HL-60 (cell line): ENCODE data around the gene OR3A1.
"Not testable (repeated sequence)": the region's sequence is repeated elsewhere in the genome, so short reads cannot be mapped to it uniquely, and the experiment has no call there.

Source experiments
- DNase-seq, 2 experiments: peaks; one replicate each; pipeline ENCODE4 v3.0.0-alpha.2; 2010 to 2020; ENCODE audit warnings: low read depth in 1 of 2, low spot score in 1 of 2
- H3K27ac ChIP-seq: fragments of 250-450 bp; sonication (Bioruptor Pico); replicated peaks from 2 replicates; pipeline ENCODE4 v1.5.1; 2020; ENCODE audit warnings: mild to moderate bottlenecking, moderate library complexity
- H3K27me3 ChIP-seq: fragments of 250-450 bp; sonication (Bioruptor Pico); 2 replicates; pipeline ENCODE4 v1.5.1; 2021; ENCODE audit warnings: mild to moderate bottlenecking, moderate library complexity; ENCODE audit not compliant: insufficient read depth, poor library complexity, severe bottlenecking
- H3K4me3 ChIP-seq: replicated peaks from 2 replicates; pipeline ENCODE4 v1.5.1; 2011; ENCODE audit warnings: mild to moderate bottlenecking, control low read depth, low read length; ENCODE audit not compliant: insufficient read depth
- GABPA ChIP-seq: IDR thresholded peaks from 2 replicates; pipeline ENCODE4 v1.6.1; 2012; ENCODE audit warnings: low read depth
- POLR2AphosphoS5 ChIP-seq: IDR thresholded peaks from 2 replicates; pipeline ENCODE4 v1.6.1; 2012; ENCODE audit warnings: low read depth
- REST ChIP-seq: IDR thresholded peaks from 2 replicates; pipeline ENCODE4 v1.6.1; 2012; ENCODE audit warnings: low read depth; ENCODE audit not compliant: insufficient replicate concordance
- SPI1 ChIP-seq: IDR thresholded peaks from 2 replicates; pipeline ENCODE4 v1.6.1; 2012; ENCODE audit warnings: low read depth, mild to moderate bottlenecking, borderline replicate concordance
- TF ChIP-seq, protein P1 (sequence below): IDR thresholded peaks from one replicate; pipeline ENCODE4 v1.5.1; 2011; ENCODE audit warnings: low read length, control low read depth, inconsistent platforms; ENCODE audit not compliant: insufficient read depth

Gene OR3A1

GRCh38 chr17:3260600-3260999 is 37.6 kb downstream of the OR3A1 start:
- no peak overlapping the region for H3K4me3 ChIP-seq
- TF ChIP-seq, protein P1, sequence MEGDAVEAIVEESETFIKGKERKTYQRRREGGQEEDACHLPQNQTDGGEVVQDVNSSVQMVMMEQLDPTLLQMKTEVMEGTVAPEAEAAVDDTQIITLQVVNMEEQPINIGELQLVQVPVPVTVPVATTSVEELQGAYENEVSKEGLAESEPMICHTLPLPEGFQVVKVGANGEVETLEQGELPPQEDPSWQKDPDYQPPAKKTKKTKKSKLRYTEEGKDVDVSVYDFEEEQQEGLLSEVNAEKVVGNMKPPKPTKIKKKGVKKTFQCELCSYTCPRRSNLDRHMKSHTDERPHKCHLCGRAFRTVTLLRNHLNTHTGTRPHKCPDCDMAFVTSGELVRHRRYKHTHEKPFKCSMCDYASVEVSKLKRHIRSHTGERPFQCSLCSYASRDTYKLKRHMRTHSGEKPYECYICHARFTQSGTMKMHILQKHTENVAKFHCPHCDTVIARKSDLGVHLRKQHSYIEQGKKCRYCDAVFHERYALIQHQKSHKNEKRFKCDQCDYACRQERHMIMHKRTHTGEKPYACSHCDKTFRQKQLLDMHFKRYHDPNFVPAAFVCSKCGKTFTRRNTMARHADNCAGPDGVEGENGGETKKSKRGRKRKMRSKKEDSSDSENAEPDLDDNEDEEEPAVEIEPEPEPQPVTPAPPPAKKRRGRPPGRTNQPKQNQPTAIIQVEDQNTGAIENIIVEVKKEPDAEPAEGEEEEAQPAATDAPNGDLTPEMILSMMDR: no peak
- TF ChIP-seq SPI1 (no peak), POLR2AphosphoS5 (no peak), GABPA (no peak), REST (no peak)
- H3K27ac ChIP-seq: no peak overlapping the region
- no peak for DNase-seq
- H3K27me3 ChIP-seq: no peaks in the 10 kb centered on the region

DNA sequence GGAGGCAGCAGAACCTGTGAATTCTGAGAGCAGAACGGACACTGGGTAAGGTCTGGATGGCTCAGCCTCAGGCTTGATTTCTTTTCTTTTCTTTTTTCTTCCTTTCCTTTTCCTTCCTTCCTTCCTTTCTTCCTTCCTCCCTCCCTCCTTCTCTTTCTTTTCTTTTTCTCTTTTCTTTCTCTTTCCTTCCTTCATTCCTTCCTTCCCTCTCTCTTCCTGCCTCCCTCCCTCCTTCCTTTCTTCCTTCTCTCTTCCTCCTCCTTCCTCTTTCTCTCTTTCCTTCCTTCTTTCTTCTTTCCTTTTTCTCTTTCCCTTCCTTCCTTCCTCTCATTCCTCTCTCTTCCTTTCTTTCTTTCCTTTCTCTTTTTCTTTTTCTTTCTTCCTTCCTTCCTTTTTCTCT is 38.0 kb downstream of the OR3A1 start:
- Histone ChIP-seq H3K27me3 (no peaks in the 10 kb centered on the region), H3K27ac (no peak overlapping the region), H3K4me3 (no peak overlapping the region)
- TF ChIP-seq SPI1: no peak
- TF ChIP-seq, protein P1: no peak
- TF ChIP-seq REST: no peak
- no peak for TF ChIP-seq GABPA
- TF ChIP-seq POLR2AphosphoS5: no peak
- no peak for DNase-seq

DNA sequence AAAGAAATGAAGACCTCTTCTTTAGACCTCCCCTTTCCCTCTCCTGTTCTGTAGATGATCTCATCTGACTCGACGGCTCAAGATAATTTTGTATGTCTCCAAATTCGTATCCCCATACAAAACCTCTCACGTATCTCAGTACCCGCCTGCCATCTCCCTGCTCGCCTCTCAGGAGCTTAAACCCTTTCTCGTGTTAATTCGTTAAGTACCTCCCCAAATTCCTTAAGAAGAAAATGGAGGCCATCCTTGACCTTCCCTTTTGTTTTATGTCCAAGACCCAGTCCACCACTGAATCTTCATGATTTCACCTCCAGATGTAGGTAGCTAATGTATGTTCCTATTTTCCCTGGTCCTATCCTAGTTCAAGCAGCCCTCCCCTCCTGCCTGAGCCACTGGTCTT is 41.6 kb downstream of the OR3A1 start:
- DNase-seq: no peak
- H3K27me3 ChIP-seq: no peaks in the 10 kb centered on the region

GRCh38 chr17:3249013-3249412 is 49.1 kb downstream of the OR3A1 start:
- not testable (repeated sequence) for H3K4me3 ChIP-seq, H3K27ac ChIP-seq, H3K27me3 ChIP-seq, DNase-seq

More for the DNA sequence above, 41.6 kb downstream of the OR3A1 start:
- TF ChIP-seq GABPA: no peak
- no peak overlapping the region for H3K4me3 ChIP-seq
- H3K27ac ChIP-seq: no peak overlapping the region

DNA sequence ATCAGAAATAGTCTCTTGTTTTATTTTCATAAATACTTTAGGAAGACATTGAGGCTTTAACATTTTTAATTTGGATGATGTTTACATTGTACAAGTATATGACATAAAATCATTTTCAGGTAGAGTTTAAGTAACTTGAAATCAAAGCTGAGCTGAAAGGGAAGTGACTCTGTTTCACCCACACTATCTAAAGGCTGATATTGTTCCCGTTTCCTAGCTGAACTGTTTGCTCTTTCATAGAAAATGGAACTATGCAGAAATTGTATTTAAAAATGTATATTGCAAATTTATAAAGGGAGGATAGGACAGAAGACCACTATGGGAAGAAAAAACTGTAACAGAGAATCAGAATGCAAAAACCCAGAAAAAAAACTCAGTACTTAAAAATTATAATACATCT is 53.3 kb downstream of the OR3A1 start:
- not testable (repeated sequence) for H3K27me3 ChIP-seq, H3K27ac ChIP-seq, H3K4me3 ChIP-seq, DNase-seq

DNA sequence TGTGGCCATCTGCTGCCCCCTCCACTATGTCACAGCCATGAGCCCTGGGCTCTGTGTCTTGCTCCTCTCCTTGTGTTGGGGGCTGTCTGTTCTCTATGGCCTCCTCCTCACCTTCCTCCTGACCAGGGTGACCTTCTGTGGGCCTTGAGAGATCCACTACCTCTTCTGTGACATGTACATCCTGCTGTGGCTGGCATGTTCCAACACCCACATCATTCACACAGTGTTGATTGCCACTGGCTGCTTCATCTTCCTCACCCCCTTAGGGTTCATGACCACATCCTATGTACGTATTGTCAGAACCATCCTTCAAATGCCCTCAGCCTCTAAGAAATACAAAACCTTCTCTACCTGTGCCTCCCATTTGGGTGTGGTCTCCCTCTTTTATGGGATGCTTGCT is 57.1 kb downstream of the OR3A1 start:
- DNase-seq, H3K27me3 ChIP-seq, H3K27ac ChIP-seq, H3K4me3 ChIP-seq: not testable (repeated sequence)
